ENCODE data around the gene DAPK1.
"Not testable (repeated sequence)": the region's sequence is repeated elsewhere in the genome, so short reads cannot be mapped to it uniquely, and the experiment has no call there.

The DAPK1 gene

GRCh38 chr9:87498811-87499360 is 1.2 kb downstream of the DAPK1 start:
- no peak for DNase-seq

- no peak for DNase-seq
Observed at GRCh38 chr9:87499424-87500017, 1.9 kb downstream of the DAPK1 start.

GRCh38 chr9:87500491-87501270 is 3.0 kb downstream of the DAPK1 start:
- DNase-seq = no peak

- not testable (repeated sequence) for DNase-seq
Observed at GRCh38 chr9:87501271-87501656, 3.6 kb downstream of the DAPK1 start.

GRCh38 chr9:87501806-87502205 is 4.1 kb downstream of the DAPK1 start:
- no peak for DNase-seq

- no peak for DNase-seq
Observed at GRCh38 chr9:87502391-87503221, 4.9 kb downstream of the DAPK1 start.

GRCh38 chr9:87503430-87503829 is 5.8 kb downstream of the DAPK1 start:
- no peak for DNase-seq

GRCh38 chr9:87503927-87504326 is 6.3 kb downstream of the DAPK1 start:
- DNase-seq = no peak

GRCh38 chr9:87504938-87505337 is 7.3 kb downstream of the DAPK1 start:
- DNase-seq = no peak

- no peak for DNase-seq
Observed at GRCh38 chr9:87505869-87506678, 8.4 kb downstream of the DAPK1 start.

GRCh38 chr9:87507576-87507975 is 9.9 kb downstream of the DAPK1 start:
- DNase-seq = no peak

- DNase-seq = no peak
Observed at GRCh38 chr9:87510252-87510683, 12.6 kb downstream of the DAPK1 start.

GRCh38 chr9:87512311-87512710 is 14.6 kb downstream of the DAPK1 start:
- no peak for DNase-seq

GRCh38 chr9:87513161-87513560 is 15.5 kb downstream of the DAPK1 start:
- DNase-seq = no peak

GRCh38 chr9:87513880-87514535 is 16.3 kb downstream of the DAPK1 start:
- no peak for DNase-seq

- DNase-seq = no peak
Observed at GRCh38 chr9:87515006-87515405, 17.3 kb downstream of the DAPK1 start.

- DNase-seq = no peak
Observed at GRCh38 chr9:87515588-87516221, 18.0 kb downstream of the DAPK1 start.

- DNase-seq = peak; percentile 68
Observed at GRCh38 chr9:87516222-87516925, 18.7 kb downstream of the DAPK1 start.

GRCh38 chr9:87516926-87517290 is 19.2 kb downstream of the DAPK1 start:
- no peak for DNase-seq

- no peak for DNase-seq
Observed at GRCh38 chr9:87517732-87518131, 20.1 kb downstream of the DAPK1 start.

All from HCEC 1CT (cell line).